Liver (tissue), 9 donors: Measurements from ENCODE around the gene KLK1. TPM values are rescaled to one million over a fixed set of nuclear protein-coding genes. Genes with fewer than 3 reads are reported as not detected.

Experiments used
- DNase-seq: peaks from one replicate; pipeline ENCODE4 v3.0.0-alpha.2; 2017; ENCODE audit warnings: low spot score
- H3K27ac ChIP-seq, 2 donors: one replicate each; pipeline ENCODE4 v1.7.0; 2013; ENCODE audit warnings: inconsistent platforms in 2 of 2, low read length in 2 of 2, control low read depth in 1 of 2, low read depth in 1 of 2, mild to moderate bottlenecking in 1 of 2
- H3K27me3 ChIP-seq, 4 donors: one replicate each; pipeline versions ENCODE4 v1.6.1 to v1.7.0; 2013; ENCODE audit warnings: low read length in 3 of 4, inconsistent platforms in 1 of 4, mild to moderate bottlenecking in 1 of 4, moderate library complexity in 1 of 4; ENCODE audit not compliant: control insufficient read depth in 4 of 4, insufficient read depth in 4 of 4
- H3K36me3 ChIP-seq, 4 donors: one replicate each; pipeline versions ENCODE4 v1.6.1 to v1.7.0; 2013; ENCODE audit warnings: low read length in 3 of 4, mild to moderate bottlenecking in 3 of 4, low read depth in 1 of 4, moderate library complexity in 1 of 4; ENCODE audit not compliant: control insufficient read depth in 4 of 4, insufficient read depth in 3 of 4
- H3K4me1 ChIP-seq, 4 donors: one replicate each; pipeline versions ENCODE4 v1.6.1 to v1.7.0; 2013; ENCODE audit warnings: low read length in 3 of 4, mild to moderate bottlenecking in 3 of 4, moderate library complexity in 1 of 4; ENCODE audit not compliant: control insufficient read depth in 4 of 4, insufficient read depth in 4 of 4
- H3K4me3 ChIP-seq, 3 donors: one replicate each; pipeline versions ENCODE4 v1.6.1 to v1.7.0; 2013; ENCODE audit warnings: low read length in 3 of 3, control low read depth in 1 of 3, low read depth in 1 of 3, mild to moderate bottlenecking in 1 of 3
- H3K9ac ChIP-seq, 2 donors: one replicate each; pipeline ENCODE4 v1.7.0; 2013; ENCODE audit warnings: low read length in 2 of 2, mild to moderate bottlenecking in 2 of 2, moderate library complexity in 2 of 2, control low read depth in 1 of 2, low read depth in 1 of 2
- H3K9me3 ChIP-seq, 4 donors: one replicate each; pipeline versions ENCODE4 v1.6.1 to v1.7.0; 2013; ENCODE audit warnings: low read length in 3 of 4; ENCODE audit not compliant: control insufficient read depth in 4 of 4
- EGR1 ChIP-seq, 2 donors: IDR thresholded peaks; 2 replicates each; pipeline ENCODE4 v1.6.1; 2016 to 2018; ENCODE audit warnings: antibody characterized with exemption in 2 of 2, low read depth in 2 of 2
- FOXA1 ChIP-seq: IDR thresholded peaks from 2 replicates; pipeline ENCODE4 v1.6.1; 2016; ENCODE audit warnings: antibody characterized with exemption
- FOXA2 ChIP-seq: IDR thresholded peaks from 2 replicates; pipeline ENCODE4 v1.6.1; 2016; ENCODE audit warnings: antibody characterized with exemption
- GABPA ChIP-seq, 2 donors: IDR thresholded peaks in 1 of 2; conservative IDR thresholded peaks in 1 of 2; 2 replicates each; pipeline ENCODE4 v1.6.1; 2016; ENCODE audit warnings: antibody characterized with exemption in 2 of 2, mild to moderate bottlenecking in 1 of 2, moderate library complexity in 1 of 2
- HNF4A ChIP-seq, 2 donors: conservative IDR thresholded peaks; 2 replicates each; pipeline ENCODE4 v1.6.1; 2016; ENCODE audit warnings: antibody characterized with exemption in 2 of 2, mild to moderate bottlenecking in 2 of 2
- HNF4G ChIP-seq: IDR thresholded peaks from 2 replicates; pipeline ENCODE4 v1.6.1; 2016; ENCODE audit warnings: antibody characterized with exemption
- JUND ChIP-seq, 2 donors: IDR thresholded peaks; 2 replicates each; pipeline ENCODE4 v1.6.1; 2016; ENCODE audit warnings: antibody characterized with exemption in 2 of 2
- NR2F2 ChIP-seq: IDR thresholded peaks from 2 replicates; pipeline ENCODE4 v1.6.1; 2016; ENCODE audit warnings: antibody characterized with exemption
- RAD21 ChIP-seq, 2 donors: IDR thresholded peaks; 2 replicates each; pipeline ENCODE4 v1.6.1; 2016; ENCODE audit warnings: antibody characterized with exemption in 2 of 2, mild to moderate bottlenecking in 2 of 2
- RXRA ChIP-seq, 2 donors: IDR thresholded peaks; 2 replicates each; pipeline ENCODE4 v1.6.1; 2017 to 2018; ENCODE audit warnings: antibody characterized with exemption in 2 of 2, mild to moderate bottlenecking in 1 of 2
- SP1 ChIP-seq: IDR thresholded peaks from 2 replicates; pipeline ENCODE4 v1.6.1; 2018; ENCODE audit warnings: antibody characterized with exemption, mild to moderate bottlenecking
- TAF1 ChIP-seq: conservative IDR thresholded peaks from 2 replicates; pipeline ENCODE4 v1.6.1; 2016; ENCODE audit warnings: antibody characterized with exemption, mild to moderate bottlenecking
- YY1 ChIP-seq: IDR thresholded peaks from 2 replicates; pipeline ENCODE4 v1.6.1; 2016; ENCODE audit warnings: antibody characterized with exemption, mild to moderate bottlenecking
- WGBS: extraction: QIAGEN DNeasy Blood & Tissue Kit; methylation state at CpG from one replicate; pipeline ENCODE4 v1.1.7; 2013; 5-methylcytosine and 5-hydroxymethylcytosine counted together
- polyA plus RNA-seq, 2 donors: library from polyadenylated mRNA; stranded (reverse) in 1 of 2; unstranded in 1 of 2; fragments of 200-250 nt in 1 of 2; fragments of >200 nt in 1 of 2; fragmentation: Nextera tagmentation in 1 of 2; extraction: Ambion mirVana in 1 of 2; gene quantifications; one replicate each; pipeline versions ENCODE4 v1.2.1 to v1.2.3, GENCODE V29; 2013 to 2015
- total RNA-seq, 2 donors: library from RNA; depleted of rRNA; stranded (reverse); fragments of >200 nt; gene quantifications; one replicate each; pipeline ENCODE4 v1.2.3, GENCODE V29; 2014
- TF ChIP-seq, protein P1 (sequence below): IDR thresholded peaks from 2 replicates; pipeline ENCODE4 v1.6.1; 2016; ENCODE audit warnings: antibody characterized with exemption
- TF ChIP-seq, protein P2 (sequence below): IDR thresholded peaks from 2 replicates; pipeline ENCODE4 v1.6.1; 2016; ENCODE audit warnings: antibody characterized with exemption
- TF ChIP-seq, protein P3 (sequence below): fragments of 150-350 bp; IDR thresholded peaks from 2 replicates; pipeline ENCODE4 v1.5.1; 2017; ENCODE audit warnings: improper control_type of control experiment, low read depth, low read length; ENCODE audit not compliant: missing input control
- donor health status: healthy.
- donor health status: healthy.
- donor health status: healthy.
- donor health status: healthy.
- donor health status: healthy.

Gene KLK1
- total and polyA plus RNA-seq, 4 donors, result not detected

DNA sequence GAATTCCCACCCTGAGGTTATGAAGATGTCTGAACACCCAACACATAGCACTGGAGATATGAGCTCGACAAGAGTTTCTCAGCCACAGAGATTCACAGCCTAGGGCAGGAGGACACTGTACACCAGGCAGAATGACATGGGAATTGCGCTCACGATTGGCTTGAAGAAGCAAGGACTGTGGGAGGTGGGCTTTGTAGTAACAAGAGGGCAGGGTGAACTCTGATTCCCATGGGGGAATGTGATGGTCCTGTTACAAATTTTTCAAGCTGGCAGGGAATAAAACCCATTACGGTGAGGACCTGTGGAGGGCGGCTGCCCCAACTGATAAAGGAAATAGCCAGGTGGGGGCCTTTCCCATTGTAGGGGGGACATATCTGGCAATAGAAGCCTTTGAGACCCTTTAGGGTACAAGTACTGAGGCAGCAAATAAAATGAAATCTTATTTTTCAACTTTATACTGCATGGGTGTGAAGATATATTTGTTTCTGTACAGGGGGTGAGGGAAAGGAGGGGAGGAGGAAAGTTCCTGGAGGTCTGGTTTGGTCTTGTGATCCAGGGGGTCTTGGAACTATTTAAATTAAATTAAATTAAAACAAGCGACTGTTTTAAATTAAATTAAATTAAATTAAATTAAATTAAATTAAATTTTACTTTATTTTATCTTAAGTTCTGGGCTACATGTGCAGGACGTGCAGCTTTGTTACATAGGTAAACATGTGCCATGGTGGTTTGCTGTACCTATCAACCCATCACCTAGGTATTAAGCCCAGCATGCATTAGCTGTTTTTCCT lies 38.1 kb upstream of the KLK1 start:
- peaks cover 0 to 2% (median 1%) of the 10 kb centered on the region in 4 donors for H3K27me3 ChIP-seq

DNA sequence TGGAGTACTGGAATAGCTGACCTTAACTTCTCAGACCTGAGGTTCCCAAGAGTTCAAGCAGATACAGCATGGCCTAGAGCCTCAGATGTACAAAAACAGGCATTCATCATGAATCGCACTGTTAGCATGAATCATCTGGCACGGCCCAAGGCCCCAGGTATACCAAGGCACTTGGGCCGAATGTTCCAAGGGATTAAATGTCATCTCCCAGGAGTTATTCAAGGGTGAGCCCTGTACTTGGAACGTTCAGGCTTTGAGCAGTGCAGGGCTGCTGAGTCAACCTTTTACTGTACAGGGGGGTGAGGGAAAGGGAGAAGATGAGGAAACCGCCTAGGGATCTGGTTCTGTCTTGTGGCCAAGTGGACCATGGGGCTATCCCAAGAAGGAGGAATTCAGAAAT lies 37.4 kb upstream of the KLK1 start:
- WGBS, result 66% methylated on average over 5 of the region's 5 CpGs
- H3K27me3 ChIP-seq, result peaks cover 0 to 2% (median 1%) of the 10 kb centered on the region in 4 donors
- TF ChIP-seq, protein P1, sequence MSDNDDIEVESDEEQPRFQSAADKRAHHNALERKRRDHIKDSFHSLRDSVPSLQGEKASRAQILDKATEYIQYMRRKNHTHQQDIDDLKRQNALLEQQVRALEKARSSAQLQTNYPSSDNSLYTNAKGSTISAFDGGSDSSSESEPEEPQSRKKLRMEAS, result no peak
- TF ChIP-seq RXRA (IDR thresholded peaks at IDR 0.05) (no peak), JUND (IDR thresholded peaks at IDR 0.05) (no peak), NR2F2 (no peak), HNF4A (conservative IDR thresholded peaks at IDR 0.05) (no peak), YY1 (no peak), TAF1 (no peak), GABPA (IDR thresholded peaks at IDR 0.05 in 1 of 2, conservative IDR thresholded peaks at IDR 0.05 in 1 of 2) (no peak), RAD21 (IDR thresholded peaks at IDR 0.05) (no peak), HNF4G (no peak), FOXA1 (no peak), EGR1 (IDR thresholded peaks at IDR 0.05; ENCODE audit: low read depth in 2 of 2) (no peak), FOXA2 (no peak), SP1 (no peak)
- TF ChIP-seq, protein P2, sequence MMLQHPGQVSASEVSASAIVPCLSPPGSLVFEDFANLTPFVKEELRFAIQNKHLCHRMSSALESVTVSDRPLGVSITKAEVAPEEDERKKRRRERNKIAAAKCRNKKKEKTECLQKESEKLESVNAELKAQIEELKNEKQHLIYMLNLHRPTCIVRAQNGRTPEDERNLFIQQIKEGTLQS, result no peak
- TF ChIP-seq, protein P3, sequence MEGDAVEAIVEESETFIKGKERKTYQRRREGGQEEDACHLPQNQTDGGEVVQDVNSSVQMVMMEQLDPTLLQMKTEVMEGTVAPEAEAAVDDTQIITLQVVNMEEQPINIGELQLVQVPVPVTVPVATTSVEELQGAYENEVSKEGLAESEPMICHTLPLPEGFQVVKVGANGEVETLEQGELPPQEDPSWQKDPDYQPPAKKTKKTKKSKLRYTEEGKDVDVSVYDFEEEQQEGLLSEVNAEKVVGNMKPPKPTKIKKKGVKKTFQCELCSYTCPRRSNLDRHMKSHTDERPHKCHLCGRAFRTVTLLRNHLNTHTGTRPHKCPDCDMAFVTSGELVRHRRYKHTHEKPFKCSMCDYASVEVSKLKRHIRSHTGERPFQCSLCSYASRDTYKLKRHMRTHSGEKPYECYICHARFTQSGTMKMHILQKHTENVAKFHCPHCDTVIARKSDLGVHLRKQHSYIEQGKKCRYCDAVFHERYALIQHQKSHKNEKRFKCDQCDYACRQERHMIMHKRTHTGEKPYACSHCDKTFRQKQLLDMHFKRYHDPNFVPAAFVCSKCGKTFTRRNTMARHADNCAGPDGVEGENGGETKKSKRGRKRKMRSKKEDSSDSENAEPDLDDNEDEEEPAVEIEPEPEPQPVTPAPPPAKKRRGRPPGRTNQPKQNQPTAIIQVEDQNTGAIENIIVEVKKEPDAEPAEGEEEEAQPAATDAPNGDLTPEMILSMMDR, result no peak
- no peaks in the 10 kb centered on the region for H3K36me3 ChIP-seq
- H3K9ac ChIP-seq, result no peak overlapping the region
- H3K4me1 ChIP-seq, result no peaks in the 10 kb centered on the region
- peaks cover 0 to 3% (median 0%) of the 10 kb centered on the region in 4 donors for H3K9me3 ChIP-seq
- no peak overlapping the region for H3K4me3 ChIP-seq
- no peak for DNase-seq
- H3K27ac ChIP-seq, result no peak overlapping the region

More for the DNA sequence above, 38.1 kb upstream of the KLK1 start:
- no peaks in the 10 kb centered on the region for H3K36me3 ChIP-seq
- no peak for DNase-seq
- H3K4me1 ChIP-seq, result no peaks in the 10 kb centered on the region
- TF ChIP-seq YY1 (no peak), HNF4A (conservative IDR thresholded peaks at IDR 0.05) (no peak)
- TF ChIP-seq, protein P3, result no peak
- no peak overlapping the region for H3K4me3 ChIP-seq
- peaks cover 0 to 3% (median 0%) of the 10 kb centered on the region in 4 donors for H3K9me3 ChIP-seq
- 67% methylated on average over 7 of the region's 7 CpGs for WGBS
- H3K27ac ChIP-seq, result no peak overlapping the region
- H3K9ac ChIP-seq, result no peak overlapping the region
